SK-N-SH treated with all-trans-retinoic acid at 6 μM for 48 hours (cell line): ENCODE measurements around the gene TMEM150A.

Source experiments
- ATAC-seq: fragments of 200-7000 bp; cut with Tn5 transposase; 3 replicates; pipeline ENCODE4 v1.9.1; 2020; ENCODE audit warnings: mild to moderate bottlenecking, moderate library complexity
- ARNTL ChIP-seq: fragments of 450-650 bp; formaldehyde crosslinking; IDR thresholded peaks from 2 replicates; pipeline ENCODE4 v1.5.0; 2020; ENCODE audit warnings: low read depth, mild to moderate bottlenecking, moderate library complexity, borderline replicate concordance
- CREB5 ChIP-seq: fragments of 250-450 bp; sonication (Bioruptor Pico); IDR thresholded peaks from 2 replicates; pipeline ENCODE4 v1.5.1; 2020; ENCODE audit warnings: low read depth, mild to moderate bottlenecking, moderate library complexity
- CSDC2 ChIP-seq: fragments of 250-450 bp; sonication (Bioruptor Pico); IDR thresholded peaks from 2 replicates; pipeline ENCODE4 v1.5.0; 2020; ENCODE audit warnings: mild to moderate bottlenecking, moderate library complexity
- ESRRG ChIP-seq: fragments of 250-450 bp; sonication (Bioruptor Pico); IDR thresholded peaks from 2 replicates; pipeline ENCODE4 v1.6.1; 2021; ENCODE audit warnings: mild to moderate bottlenecking
- GLIS3 ChIP-seq: fragments of 250-450 bp; sonication (Bioruptor Pico); IDR thresholded peaks from 2 replicates; pipeline ENCODE4 v1.5.0; 2020; ENCODE audit warnings: mild to moderate bottlenecking, moderate library complexity
- ISL1 ChIP-seq: fragments of 250-450 bp; sonication (Bioruptor Pico); IDR thresholded peaks from 2 replicates; pipeline ENCODE4 v2.1.2; 2022; ENCODE audit warnings: mild to moderate bottlenecking, moderate library complexity
- OSR1 ChIP-seq: fragments of 250-450 bp; sonication (Bioruptor Pico); IDR thresholded peaks from 2 replicates; pipeline ENCODE4 v1.8.0; 2022; ENCODE audit warnings: moderate library complexity, mild to moderate bottlenecking, inconsistent platforms
- PPARA ChIP-seq: fragments of 250-450 bp; sonication (Bioruptor Pico); IDR thresholded peaks from 2 replicates; pipeline ENCODE4 v1.5.0; 2020; ENCODE audit warnings: mild to moderate bottlenecking, borderline replicate concordance
- RARB ChIP-seq: fragments of 250-450 bp; sonication (Bioruptor Pico); IDR thresholded peaks from 2 replicates; pipeline ENCODE4 v1.8.0; 2021; ENCODE audit warnings: mild to moderate bottlenecking, moderate library complexity
- SNAI2 ChIP-seq: fragments of 250-450 bp; sonication (Bioruptor Pico); IDR thresholded peaks from 2 replicates; pipeline ENCODE4 v1.5.0; 2020; ENCODE audit warnings: mild to moderate bottlenecking, moderate library complexity
- TCF4 ChIP-seq: fragments of 250-450 bp; sonication (Bioruptor Pico); IDR thresholded peaks from 2 replicates; pipeline ENCODE4 v1.8.0; 2021; ENCODE audit warnings: mild to moderate bottlenecking, moderate library complexity, borderline replicate concordance
- TOX ChIP-seq: fragments of 250-450 bp; sonication (Bioruptor Pico); IDR thresholded peaks from 2 replicates; pipeline ENCODE4 v1.8.0; 2021; ENCODE audit warnings: mild to moderate bottlenecking, moderate library complexity, borderline replicate concordance
- ZC3H10 ChIP-seq: fragments of 250-450 bp; sonication (Bioruptor Pico); IDR thresholded peaks from 2 replicates; pipeline ENCODE4 v1.5.1; 2021; ENCODE audit warnings: mild to moderate bottlenecking, moderate library complexity
- ZFP3 ChIP-seq: fragments of 250-450 bp; sonication (Bioruptor Pico); IDR thresholded peaks from 2 replicates; pipeline ENCODE4 v1.5.0; 2020; ENCODE audit warnings: mild to moderate bottlenecking, moderate library complexity
- ZFP30 ChIP-seq: fragments of 450-650 bp; formaldehyde crosslinking; IDR thresholded peaks from 2 replicates; pipeline ENCODE4 v1.5.0; 2022; ENCODE audit warnings: mild to moderate bottlenecking, moderate library complexity
- ZNF565 ChIP-seq: fragments of 450-650 bp; formaldehyde crosslinking; conservative IDR thresholded peaks from 2 replicates; pipeline ENCODE4 v1.5.0; 2020; ENCODE audit warnings: low read depth, mild to moderate bottlenecking, moderate library complexity
- ZNF8 ChIP-seq: fragments of 450-650 bp; formaldehyde crosslinking; IDR thresholded peaks from 2 replicates; pipeline ENCODE4 v1.5.0; 2020; ENCODE audit warnings: mild to moderate bottlenecking, moderate library complexity
- TF ChIP-seq, protein P1 (sequence below): fragments of 250-450 bp; sonication (Bioruptor Pico); IDR thresholded peaks from 2 replicates; pipeline ENCODE4 v1.8.0; 2021; ENCODE audit warnings: low read depth, mild to moderate bottlenecking, moderate library complexity, borderline replicate concordance
- TF ChIP-seq, protein P2 (sequence below): fragments of 250-450 bp; sonication (Bioruptor Pico); IDR thresholded peaks from 2 replicates; pipeline ENCODE4 v1.5.0; 2020; ENCODE audit warnings: mild to moderate bottlenecking, moderate library complexity
- TF ChIP-seq, protein P3 (sequence below): fragments of 250-450 bp; sonication (Bioruptor Pico); IDR thresholded peaks from 2 replicates; pipeline ENCODE4 v1.5.1; 2021; ENCODE audit warnings: mild to moderate bottlenecking, moderate library complexity
- TF ChIP-seq, protein P4 (sequence below): fragments of 250-450 bp; sonication (Bioruptor Pico); IDR thresholded peaks from 2 replicates; pipeline ENCODE4 v1.8.0; 2020; ENCODE audit warnings: mild to moderate bottlenecking, moderate library complexity, borderline replicate concordance

Gene TMEM150A

GRCh38 chr2:85628658-85629057, 26.2 kb upstream of the TMEM150A start:
- TF ChIP-seq TCF4 (CRISPR knock-in tag) (no peak), CREB5 (CRISPR knock-in tag) (no peak), ESRRG (no peak), RARB (CRISPR knock-in tag) (no peak)
- TF ChIP-seq, protein P1, sequence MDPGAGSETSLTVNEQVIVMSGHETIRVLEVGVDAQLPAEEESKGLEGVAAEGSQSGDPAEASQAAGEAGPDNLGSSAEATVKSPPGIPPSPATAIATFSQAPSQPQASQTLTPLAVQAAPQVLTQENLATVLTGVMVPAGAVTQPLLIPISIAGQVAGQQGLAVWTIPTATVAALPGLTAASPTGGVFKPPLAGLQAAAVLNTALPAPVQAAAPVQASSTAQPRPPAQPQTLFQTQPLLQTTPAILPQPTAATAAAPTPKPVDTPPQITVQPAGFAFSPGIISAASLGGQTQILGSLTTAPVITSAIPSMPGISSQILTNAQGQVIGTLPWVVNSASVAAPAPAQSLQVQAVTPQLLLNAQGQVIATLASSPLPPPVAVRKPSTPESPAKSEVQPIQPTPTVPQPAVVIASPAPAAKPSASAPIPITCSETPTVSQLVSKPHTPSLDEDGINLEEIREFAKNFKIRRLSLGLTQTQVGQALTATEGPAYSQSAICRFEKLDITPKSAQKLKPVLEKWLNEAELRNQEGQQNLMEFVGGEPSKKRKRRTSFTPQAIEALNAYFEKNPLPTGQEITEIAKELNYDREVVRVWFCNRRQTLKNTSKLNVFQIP (CRISPR knock-in tag): no peak
- no peak for ATAC-seq

- TF ChIP-seq ARNTL (CRISPR knock-in tag): no peak
- TF ChIP-seq, protein P2, sequence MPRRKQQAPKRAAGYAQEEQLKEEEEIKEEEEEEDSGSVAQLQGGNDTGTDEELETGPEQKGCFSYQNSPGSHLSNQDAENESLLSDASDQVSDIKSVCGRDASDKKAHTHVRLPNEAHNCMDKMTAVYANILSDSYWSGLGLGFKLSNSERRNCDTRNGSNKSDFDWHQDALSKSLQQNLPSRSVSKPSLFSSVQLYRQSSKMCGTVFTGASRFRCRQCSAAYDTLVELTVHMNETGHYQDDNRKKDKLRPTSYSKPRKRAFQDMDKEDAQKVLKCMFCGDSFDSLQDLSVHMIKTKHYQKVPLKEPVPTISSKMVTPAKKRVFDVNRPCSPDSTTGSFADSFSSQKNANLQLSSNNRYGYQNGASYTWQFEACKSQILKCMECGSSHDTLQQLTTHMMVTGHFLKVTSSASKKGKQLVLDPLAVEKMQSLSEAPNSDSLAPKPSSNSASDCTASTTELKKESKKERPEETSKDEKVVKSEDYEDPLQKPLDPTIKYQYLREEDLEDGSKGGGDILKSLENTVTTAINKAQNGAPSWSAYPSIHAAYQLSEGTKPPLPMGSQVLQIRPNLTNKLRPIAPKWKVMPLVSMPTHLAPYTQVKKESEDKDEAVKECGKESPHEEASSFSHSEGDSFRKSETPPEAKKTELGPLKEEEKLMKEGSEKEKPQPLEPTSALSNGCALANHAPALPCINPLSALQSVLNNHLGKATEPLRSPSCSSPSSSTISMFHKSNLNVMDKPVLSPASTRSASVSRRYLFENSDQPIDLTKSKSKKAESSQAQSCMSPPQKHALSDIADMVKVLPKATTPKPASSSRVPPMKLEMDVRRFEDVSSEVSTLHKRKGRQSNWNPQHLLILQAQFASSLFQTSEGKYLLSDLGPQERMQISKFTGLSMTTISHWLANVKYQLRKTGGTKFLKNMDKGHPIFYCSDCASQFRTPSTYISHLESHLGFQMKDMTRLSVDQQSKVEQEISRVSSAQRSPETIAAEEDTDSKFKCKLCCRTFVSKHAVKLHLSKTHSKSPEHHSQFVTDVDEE (CRISPR knock-in tag): no peak
- TF ChIP-seq ZNF565 (CRISPR knock-in tag): no peak
- TF ChIP-seq ZFP3 (CRISPR knock-in tag): no peak
- no peak for TF ChIP-seq ZC3H10
- no peak for TF ChIP-seq SNAI2 (CRISPR knock-in tag)
- no peak for TF ChIP-seq TCF4 (CRISPR knock-in tag)
- ATAC-seq: no peak
Measured at GRCh38 chr2:85623991-85624390, 21.5 kb upstream of the TMEM150A start.

DNA sequence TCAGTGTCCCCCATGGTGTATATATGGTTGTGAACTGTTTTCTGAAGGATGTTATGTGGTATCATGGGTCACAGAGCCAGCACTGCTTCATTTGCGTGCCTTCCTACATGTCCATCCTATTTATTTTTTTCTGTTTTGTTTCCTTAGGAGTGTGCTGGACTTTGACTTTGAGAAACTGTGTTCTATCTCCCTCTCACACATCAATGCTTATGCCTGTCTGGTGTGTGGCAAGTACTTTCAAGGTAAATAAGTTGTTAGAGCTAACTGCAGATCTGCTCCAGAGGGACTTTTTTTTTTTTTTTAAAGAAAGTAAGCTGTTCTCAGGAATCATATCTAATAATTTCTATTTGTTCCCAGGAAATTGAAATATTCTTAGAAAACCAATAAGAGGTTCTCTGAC, 18.8 kb upstream of the TMEM150A start:
- ATAC-seq: no peak
- TF ChIP-seq, protein P3, sequence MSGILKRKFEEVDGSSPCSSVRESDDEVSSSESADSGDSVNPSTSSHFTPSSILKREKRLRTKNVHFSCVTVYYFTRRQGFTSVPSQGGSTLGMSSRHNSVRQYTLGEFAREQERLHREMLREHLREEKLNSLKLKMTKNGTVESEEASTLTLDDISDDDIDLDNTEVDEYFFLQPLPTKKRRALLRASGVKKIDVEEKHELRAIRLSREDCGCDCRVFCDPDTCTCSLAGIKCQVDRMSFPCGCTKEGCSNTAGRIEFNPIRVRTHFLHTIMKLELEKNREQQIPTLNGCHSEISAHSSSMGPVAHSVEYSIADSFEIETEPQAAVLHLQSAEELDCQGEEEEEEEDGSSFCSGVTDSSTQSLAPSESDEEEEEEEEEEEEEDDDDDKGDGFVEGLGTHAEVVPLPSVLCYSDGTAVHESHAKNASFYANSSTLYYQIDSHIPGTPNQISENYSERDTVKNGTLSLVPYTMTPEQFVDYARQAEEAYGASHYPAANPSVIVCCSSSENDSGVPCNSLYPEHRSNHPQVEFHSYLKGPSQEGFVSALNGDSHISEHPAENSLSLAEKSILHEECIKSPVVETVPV (CRISPR knock-in tag): no peak
- TF ChIP-seq RARB (CRISPR knock-in tag) (no peak), ZNF565 (CRISPR knock-in tag) (no peak), ARNTL (CRISPR knock-in tag) (no peak), ZNF8 (CRISPR knock-in tag) (no peak), ZC3H10 (no peak), CSDC2 (CRISPR knock-in tag) (no peak), ISL1 (CRISPR knock-in tag) (no peak), ZFP30 (CRISPR knock-in tag) (no peak), ESRRG (no peak), GLIS3 (no peak), CREB5 (CRISPR knock-in tag) (no peak), OSR1 (no peak), TOX (CRISPR knock-in tag) (no peak), PPARA (CRISPR knock-in tag) (no peak)
- TF ChIP-seq, protein P2 (CRISPR knock-in tag): no peak
- TF ChIP-seq, protein P4, sequence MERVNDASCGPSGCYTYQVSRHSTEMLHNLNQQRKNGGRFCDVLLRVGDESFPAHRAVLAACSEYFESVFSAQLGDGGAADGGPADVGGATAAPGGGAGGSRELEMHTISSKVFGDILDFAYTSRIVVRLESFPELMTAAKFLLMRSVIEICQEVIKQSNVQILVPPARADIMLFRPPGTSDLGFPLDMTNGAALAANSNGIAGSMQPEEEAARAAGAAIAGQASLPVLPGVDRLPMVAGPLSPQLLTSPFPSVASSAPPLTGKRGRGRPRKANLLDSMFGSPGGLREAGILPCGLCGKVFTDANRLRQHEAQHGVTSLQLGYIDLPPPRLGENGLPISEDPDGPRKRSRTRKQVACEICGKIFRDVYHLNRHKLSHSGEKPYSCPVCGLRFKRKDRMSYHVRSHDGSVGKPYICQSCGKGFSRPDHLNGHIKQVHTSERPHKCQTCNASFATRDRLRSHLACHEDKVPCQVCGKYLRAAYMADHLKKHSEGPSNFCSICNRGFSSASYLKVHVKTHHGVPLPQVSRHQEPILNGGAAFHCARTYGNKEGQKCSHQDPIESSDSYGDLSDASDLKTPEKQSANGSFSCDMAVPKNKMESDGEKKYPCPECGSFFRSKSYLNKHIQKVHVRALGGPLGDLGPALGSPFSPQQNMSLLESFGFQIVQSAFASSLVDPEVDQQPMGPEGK (CRISPR knock-in tag): no peak
- TF ChIP-seq, protein P1 (CRISPR knock-in tag): no peak
